Mesothelial cell of epicardium (in vitro differentiated cells): ENCODE data around the gene TTC23L. TPM values are rescaled to one million over a fixed set of nuclear protein-coding genes. Genes with fewer than 3 reads are reported as not detected.
A peak's percentile ranks its signal among the peaks of the same experiment; 100 is the strongest.

ENCODE experiments used
- DNase-seq, 2 experiments: peaks; one replicate each; pipeline ENCODE4 v3.0.0; 2021; ENCODE audit warnings: low spot score in 2 of 2; ENCODE audit not compliant: unreplicated experiment in 2 of 2
- H3K27ac Mint-ChIP-seq: 2 replicates; pipeline ENCODE4 v1.8.0; 2021; ENCODE audit warnings: mixed read lengths
- H3K27me3 Mint-ChIP-seq: 2 replicates; pipeline ENCODE4 v1.8.0; 2021; ENCODE audit warnings: low read depth, mixed read lengths
- H3K36me3 Mint-ChIP-seq: 2 replicates; pipeline ENCODE4 v1.8.0; 2021; ENCODE audit warnings: mixed read lengths
- H3K4me1 Mint-ChIP-seq: 2 replicates; pipeline ENCODE4 v1.8.0; 2021; ENCODE audit warnings: mixed read lengths
- H3K4me3 Mint-ChIP-seq: 2 replicates; pipeline ENCODE4 v1.8.0; 2021; ENCODE audit warnings: mild to moderate bottlenecking, moderate library complexity, mixed read lengths
- H3K9me3 Mint-ChIP-seq: 2 replicates; pipeline ENCODE4 v1.8.0; 2021; ENCODE audit warnings: mixed read lengths
- CTCF ChIP-seq: fragments of 200-600 bp; sonication (generic); IDR thresholded peaks from one replicate; pipeline ENCODE4 v1.5.0; 2021; ENCODE audit warnings: antibody characterized with exemption; ENCODE audit not compliant: unreplicated experiment
- total RNA-seq: library from RNA; stranded (reverse); gene quantifications from 3 replicates; pipeline ENCODE4 v1.2.1, GENCODE V29; 2021

Gene TTC23L
- total RNA-seq: 2.4 to 2.7 TPM (median 2.6 TPM) in 3 replicates

- H3K4me1 Mint-ChIP-seq: peaks cover 21% of the 10 kb centered on the region
- peaks cover 18% of the 10 kb centered on the region for H3K36me3 Mint-ChIP-seq
- H3K9me3 Mint-ChIP-seq: peaks cover 5% of the 10 kb centered on the region
- peak within 1 kb of the TSS; percentile 93 for H3K27ac Mint-ChIP-seq
- TF ChIP-seq CTCF: no peak
- H3K4me3 Mint-ChIP-seq: peak within 1 kb of the TSS; percentile 84
- H3K27me3 Mint-ChIP-seq: no peaks in the 10 kb centered on the region
- peak; percentile 72 to 83 for DNase-seq
Observed at GRCh38 chr5:34838785-34839714, at the start of gene TTC23L. Gene TTC23L (plus strand): TSS chr5:34839164. CDS start chr5:34840672, 1,508 bp downstream.

GRCh38 chr5:34789639-34790038 is 49.3 kb upstream of the TTC23L start:
- Mint-ChIP-seq H3K27me3 (no peaks in the 10 kb centered on the region), H3K36me3 (peaks cover 30% of the 10 kb centered on the region), H3K27ac (peak overlapping the region; percentile 35), H3K4me1 (no peaks in the 10 kb centered on the region), H3K9me3 (peaks cover 29% of the 10 kb centered on the region), H3K4me3 (no peak overlapping the region)
- no peak for TF ChIP-seq CTCF
- DNase-seq: no peak

- Mint-ChIP-seq H3K36me3 (peaks cover 28% of the 10 kb centered on the region), H3K9me3 (peaks cover 27% of the 10 kb centered on the region), H3K27ac (peak overlapping the region; percentile 35), H3K27me3 (no peaks in the 10 kb centered on the region), H3K4me1 (no peaks in the 10 kb centered on the region), H3K4me3 (no peak overlapping the region)
- DNase-seq: no peak
- TF ChIP-seq CTCF: no peak
Observed at GRCh38 chr5:34790069-34790468, 48.9 kb upstream of the TTC23L start.

- Mint-ChIP-seq H3K27me3 (no peaks in the 10 kb centered on the region), H3K4me1 (no peaks in the 10 kb centered on the region), H3K4me3 (no peak overlapping the region), H3K36me3 (peaks cover 18% of the 10 kb centered on the region), H3K27ac (peak overlapping the region; percentile 66), H3K9me3 (peaks cover 11% of the 10 kb centered on the region)
- no peak for TF ChIP-seq CTCF
- DNase-seq: no peak
Observed at GRCh38 chr5:34791761-34792244, 47.2 kb upstream of the TTC23L start.

GRCh38 chr5:34802834-34803563 is 36.0 kb upstream of the TTC23L start:
- TF ChIP-seq CTCF: no peak
- H3K36me3 Mint-ChIP-seq: peaks cover 59% of the 10 kb centered on the region

More at GRCh38 chr5:34802834-34803563, 36.0 kb upstream of the TTC23L start:
- no peak overlapping the region for H3K27ac Mint-ChIP-seq
- no peaks in the 10 kb centered on the region for H3K27me3 Mint-ChIP-seq
- H3K4me3 Mint-ChIP-seq: no peak overlapping the region
- DNase-seq: no peak
- H3K9me3 Mint-ChIP-seq: no peaks in the 10 kb centered on the region
- H3K4me1 Mint-ChIP-seq: peaks cover 6% of the 10 kb centered on the region
